H1 (cell line): ENCODE results near the gene HLA-F. TPM values are rescaled to one million over a fixed set of nuclear protein-coding genes. Genes with fewer than 3 reads are reported as not detected.

Experiments used
- CTCF ChIA-PET: fragments of 300-600 bp; sonication (Branson Sonifier 250); formaldehyde crosslinking; loops from one replicate; lab custom pipeline; 2021; ENCODE audit not compliant: partially characterized antibody; lab: Charles Lee
- POLR2A ChIA-PET: fragments of 300-600 bp; sonication (Branson Sonifier 250); formaldehyde crosslinking; loops from one replicate; lab custom pipeline; 2021; ENCODE audit warnings: inconsistent platforms; ENCODE audit not compliant: partially characterized antibody; lab: Charles Lee
- DNase-seq, 2 experiments: peaks; one replicate each; pipeline versions ENCODE4 v3.0.0 to v3.0.0-alpha.2; 2010 to 2022; ENCODE audit warnings: low spot score in 2 of 2, low read depth in 1 of 2, mixed read lengths in 1 of 2
- FAIRE-seq: peaks from 2 replicates; lab custom pipeline; 2011; peaks lifted over from hg19 to GRCh38; lab: Jason Lieb, UNC
- H2AFZ ChIP-seq: 2 replicates; pipeline ENCODE4 v1.8.1; 2012; ENCODE audit warnings: low read length, inconsistent platforms
- H2AK5ac ChIP-seq: 2 replicates; pipeline ENCODE4 v1.6.1; 2013; ENCODE audit warnings: low read depth, low read length
- H2BK120ac ChIP-seq: replicated peaks from 2 replicates; pipeline ENCODE3; 2013; ENCODE audit warnings: low read depth, low read length, inconsistent platforms
- H2BK12ac ChIP-seq: 2 replicates; pipeline ENCODE4 v1.6.1; 2013; ENCODE audit warnings: low read depth, low read length
- H2BK15ac ChIP-seq: 2 replicates; pipeline ENCODE4 v1.6.1; 2013; ENCODE audit warnings: low read length
- H2BK20ac ChIP-seq: 2 replicates; pipeline ENCODE4 v1.6.1; 2013; ENCODE audit warnings: low read length
- H2BK5ac ChIP-seq: 2 replicates; pipeline ENCODE4 v1.6.1; 2013; ENCODE audit warnings: low read depth, low read length
- H3K14ac ChIP-seq: 2 replicates; pipeline ENCODE4 v1.6.1; 2013; ENCODE audit warnings: inconsistent platforms; ENCODE audit not compliant: insufficient read length
- H3K18ac ChIP-seq: 2 replicates; pipeline ENCODE4 v1.6.1; 2013; ENCODE audit warnings: low read length; ENCODE audit errors: extremely low read depth
- H3K23ac ChIP-seq: 2 replicates; pipeline ENCODE4 v1.6.1; 2013; ENCODE audit warnings: inconsistent platforms; ENCODE audit not compliant: insufficient read length
- H3K23me2 ChIP-seq: 2 replicates; pipeline ENCODE4 v1.6.1; 2013; ENCODE audit warnings: low read depth, low read length
- H3K27ac ChIP-seq: 2 replicates; pipeline ENCODE4 v1.6.1; 2011; ENCODE audit warnings: low read depth, low read length, inconsistent platforms
- H3K27me3 ChIP-seq, 4 experiments: replicated peaks in 1 of 4; 1 replicate in 1 of 4; 2 replicates in 3 of 4; pipeline versions ENCODE4 v1.6.1 to v1.8.1; 2011 to 2013; ENCODE audit warnings: low read length in 3 of 4, mild to moderate bottlenecking in 3 of 4, inconsistent platforms in 2 of 4, mixed read lengths in 2 of 4, moderate library complexity in 1 of 4; ENCODE audit not compliant: control insufficient read depth in 3 of 4, insufficient read depth in 3 of 4; ENCODE audit errors: extremely low read depth in 1 of 4
- H3K36me3 ChIP-seq, 4 experiments: 2 replicates each; pipeline versions ENCODE4 v1.6.1 to v1.8.1; 2011 to 2013; ENCODE audit warnings: mild to moderate bottlenecking in 4 of 4, low read length in 3 of 4, moderate library complexity in 2 of 4, control low read depth in 1 of 4, inconsistent platforms in 1 of 4; ENCODE audit not compliant: insufficient read depth in 4 of 4, control insufficient read depth in 2 of 4
- H3K4ac ChIP-seq: replicated peaks from 2 replicates; pipeline ENCODE3; 2013; ENCODE audit warnings: low read length, low read depth, mixed read lengths, inconsistent platforms; ENCODE audit not compliant: insufficient read length
- H3K4me1 ChIP-seq, 4 experiments: replicated peaks in 1 of 4; 1 replicate in 1 of 4; 2 replicates in 3 of 4; pipeline versions ENCODE4 v1.6.1 to v1.8.1; 2011 to 2013; ENCODE audit warnings: low read length in 3 of 4, inconsistent platforms in 2 of 4, mixed read lengths in 1 of 4; ENCODE audit not compliant: insufficient read depth in 4 of 4, control insufficient read depth in 3 of 4
- H3K4me2 ChIP-seq, 2 experiments: 2 replicates each; pipeline versions ENCODE4 v1.6.1 to v1.8.1; 2011 to 2013; ENCODE audit warnings: low read depth in 2 of 2, low read length in 2 of 2, control low read depth in 1 of 2, inconsistent platforms in 1 of 2, mild to moderate bottlenecking in 1 of 2; ENCODE audit not compliant: insufficient read depth in 1 of 2
- H3K4me3 ChIP-seq, 4 experiments: fragments of 200-600, 300-600 bp in 1 of 4; sonication (generic), shearing (Covaris generic), sonication (Bioruptor Twin) in 1 of 4; 2 replicates each; pipeline versions ENCODE4 v1.5.1 to v1.8.1; 2011 to 2016; ENCODE audit warnings: low read length in 4 of 4, low read depth in 3 of 4, control low read depth in 2 of 4, inconsistent platforms in 2 of 4, mild to moderate bottlenecking in 2 of 4, mixed read lengths in 1 of 4, moderate library complexity in 1 of 4; ENCODE audit not compliant: insufficient read depth in 2 of 4; ENCODE audit errors: extremely low read depth in 1 of 4
- H3K56ac ChIP-seq: replicated peaks from 2 replicates; pipeline ENCODE3; 2013; ENCODE audit warnings: low read depth, mild to moderate bottlenecking, mixed read lengths, low read length, inconsistent platforms; ENCODE audit not compliant: insufficient read length
- H3K79me1 ChIP-seq: 2 replicates; pipeline ENCODE4 v1.6.1; 2013; ENCODE audit warnings: low read depth, low read length, control low read depth
- H3K79me2 ChIP-seq, 2 experiments: 2 replicates each; pipeline versions ENCODE4 v1.6.1 to v1.8.1; 2012 to 2013; ENCODE audit warnings: low read length in 2 of 2, mild to moderate bottlenecking in 2 of 2, inconsistent platforms in 1 of 2; ENCODE audit not compliant: insufficient read depth in 2 of 2, control insufficient read depth in 1 of 2
- H3K9ac ChIP-seq, 4 experiments: replicated peaks in 1 of 4; 1 replicate in 1 of 4; 2 replicates in 3 of 4; pipeline versions ENCODE4 v1.6.1 to v1.8.1; 2011 to 2013; ENCODE audit warnings: low read depth in 3 of 4, low read length in 3 of 4, control low read depth in 2 of 4, mild to moderate bottlenecking in 2 of 4, moderate library complexity in 2 of 4, inconsistent platforms in 1 of 4; ENCODE audit errors: extremely low read depth in 1 of 4
- H3K9me3 ChIP-seq, 2 experiments: 2 replicates each; pipeline versions ENCODE4 v1.6.1 to v1.8.1; 2012 to 2013; ENCODE audit warnings: mild to moderate bottlenecking in 2 of 2, moderate library complexity in 2 of 2, control low read depth in 1 of 2, inconsistent platforms in 1 of 2, low read depth in 1 of 2, low read length in 1 of 2, mixed read lengths in 1 of 2; ENCODE audit not compliant: insufficient read depth in 2 of 2
- H4K20me1 ChIP-seq, 2 experiments: replicated peaks in 1 of 2; 2 replicates each; pipeline versions ENCODE3 to v1.8.1; 2011 to 2013; ENCODE audit warnings: inconsistent platforms in 2 of 2, low read length in 2 of 2, mild to moderate bottlenecking in 1 of 2; ENCODE audit not compliant: insufficient read depth in 2 of 2, control insufficient read depth in 1 of 2
- H4K5ac ChIP-seq: 2 replicates; pipeline ENCODE4 v1.6.1; 2013; ENCODE audit warnings: low read length, low read depth, mixed read lengths, inconsistent platforms; ENCODE audit not compliant: insufficient read length
- H4K8ac ChIP-seq: 2 replicates; pipeline ENCODE4 v1.8.0; 2013; ENCODE audit warnings: mild to moderate bottlenecking, moderate library complexity, low read length, inconsistent platforms; ENCODE audit not compliant: insufficient read depth; ENCODE audit errors: extremely low read depth
- H4K91ac ChIP-seq: replicated peaks from 2 replicates; pipeline ENCODE3; 2013; ENCODE audit warnings: low read length, mixed read lengths, inconsistent platforms; ENCODE audit not compliant: insufficient read length
- ASH2L ChIP-seq: fragments of 200-600, 300-600 bp; sonication (generic); IDR thresholded peaks from one replicate; pipeline ENCODE4 v1.7.1; 2017; ENCODE audit warnings: low read length
- BACH1 ChIP-seq: IDR thresholded peaks from 2 replicates; pipeline ENCODE4 v1.6.1; 2012; ENCODE audit warnings: low read length, improper control_type of control experiment
- BRCA1 ChIP-seq: IDR thresholded peaks from 2 replicates; pipeline ENCODE4 v1.6.1; 2012; ENCODE audit warnings: low read depth, low read length, improper control_type of control experiment
- CBX5 ChIP-seq: fragments of 300-800, 300-1000 bp; sonication (generic); IDR thresholded peaks from 2 replicates; pipeline ENCODE4 v1.7.1; 2016; ENCODE audit warnings: antibody characterized with exemption, low read length, low read depth
- CHD2 ChIP-seq: IDR thresholded peaks from 2 replicates; pipeline ENCODE4 v1.6.1; 2012; ENCODE audit warnings: low read length, improper control_type of control experiment
- GABPA ChIP-seq: IDR thresholded peaks from 2 replicates; pipeline ENCODE4 v1.6.1; 2011; ENCODE audit warnings: mild to moderate bottlenecking, low read length, moderate library complexity, borderline replicate concordance; ENCODE audit not compliant: insufficient read depth
- JUN ChIP-seq: IDR thresholded peaks from 2 replicates; pipeline ENCODE4 v1.6.1; 2011; ENCODE audit warnings: low read depth, mild to moderate bottlenecking, improper control_type of control experiment, low read length
- RNF2 ChIP-seq: fragments of 200-900, 300-1000 bp; sonication (generic); IDR thresholded peaks from 2 replicates; pipeline ENCODE4 v1.7.1; 2016; ENCODE audit warnings: borderline replicate concordance, low read depth, mild to moderate bottlenecking, antibody characterized with exemption, low read length; ENCODE audit not compliant: poor library complexity, severe bottlenecking; ENCODE audit errors: missing control alignments
- SAP30 ChIP-seq: fragments of 300-600 bp; sonication (generic); IDR thresholded peaks from 2 replicates; pipeline ENCODE4 v1.7.1; 2012; ENCODE audit warnings: low read length, moderate library complexity, mild to moderate bottlenecking, inconsistent platforms; ENCODE audit not compliant: insufficient read depth, insufficient replicate concordance
- SP1 ChIP-seq: IDR thresholded peaks from 2 replicates; pipeline ENCODE4 v1.6.1; 2011; ENCODE audit warnings: low read depth, low read length
- TEAD4 ChIP-seq: IDR thresholded peaks from 2 replicates; pipeline ENCODE4 v1.6.1; 2012; ENCODE audit warnings: low read depth, low read length, inconsistent platforms, mixed read lengths
- WGBS, 2 experiments: shearing (Covaris generic) in 1 of 2; methylation state at CpG; one replicate each; pipeline versions ENCODE4 v1.1.6 to v1.1.7; 2013 to 2015; ENCODE audit warnings: low lambda C conversion rate in 2 of 2, mixed read lengths in 2 of 2, inconsistent platforms in 1 of 2, low coverage in 1 of 2, missing lambda C conversion rate in 1 of 2; ENCODE audit not compliant: insufficient replicate concordance in 2 of 2, insufficient coverage in 1 of 2, insufficient read length in 1 of 2; ENCODE audit errors: extremely low coverage in 1 of 2, missing lambda C conversion rate in 1 of 2; 5-methylcytosine and 5-hydroxymethylcytosine counted together
- polyA plus RNA-seq, 7 experiments: library from polyadenylated mRNA; depleted of rRNA in 3 of 7; stranded (reverse) in 5 of 7; unstranded in 2 of 7; fragments of >200 nt in 5 of 7; fragments of 200-250 nt in 2 of 7; gene quantifications; 1 replicate in 5 of 7; 2 replicates in 1 of 7; 4 replicates in 1 of 7; pipeline versions ENCODE4 v1.2.1 to v1.2.3, GENCODE V29; 2011 to 2013; ENCODE audit warnings: missing spikeins in 2 of 7, mixed read lengths in 2 of 7
- total RNA-seq: library from RNA; stranded (reverse); fragmentation: NEBNext Ultra II Directional; extraction: Animal tissue kit (Norgen Biotek cat#: 25700); gene quantifications from 2 replicates; pipeline ENCODE4 v1.2.1, GENCODE V29; 2021
- TF ChIP-seq, protein P1 (sequence below): IDR thresholded peaks from 2 replicates; pipeline ENCODE4 v1.6.1; 2012; ENCODE audit warnings: low read length, inconsistent platforms

HLA-F gene
- total and polyA plus RNA-seq, 2 of the 8 experiments (the other 6 are each of a cell fraction or from before 2014, with no cell fraction given) = 9.6 to 11.7 TPM

GRCh38 chr6:29709188-29709587 is 14.0 kb upstream of the HLA-F start:
- Histone ChIP-seq H3K4ac (no peak overlapping the region), H3K23ac (no peak overlapping the region), H2BK20ac (no peak overlapping the region), H4K91ac (no peak overlapping the region), H2BK120ac (no peak overlapping the region), H2AK5ac (no peak overlapping the region), H3K27me3 (no peaks in the 10 kb centered on the region), H3K9ac (no peak overlapping the region), H2BK15ac (no peak overlapping the region), H3K4me3 (no peak overlapping the region), H3K4me2 (no peak overlapping the region), H3K14ac (no peak overlapping the region), H3K9me3 (no peaks in the 10 kb centered on the region), H3K23me2 (no peaks in the 10 kb centered on the region), H2BK12ac (no peak overlapping the region), H3K56ac (no peak overlapping the region), H3K36me3 (no peaks in the 10 kb centered on the region), H4K20me1 (no peaks in the 10 kb centered on the region), H2AFZ (no peak overlapping the region), H3K27ac (no peak overlapping the region), H3K18ac (no peak overlapping the region), H3K79me2 (no peaks in the 10 kb centered on the region), H3K79me1 (no peaks in the 10 kb centered on the region), H3K4me1 (no peaks in the 10 kb centered on the region), H4K8ac (no peak overlapping the region), H2BK5ac (no peak overlapping the region), H4K5ac (no peak overlapping the region)
- DNase-seq (no peak), FAIRE-seq (no peak)
- 84% methylated on average over 4 of the region's 4 CpGs; no CpG with 5 or more reads in 1 of the 2 experiments for WGBS, 2 experiments
- CTCF ChIA-PET = interaction anchor here (1.2 to 3.4 kb wide), 6 partner anchors 10 to 128 kb away, joined by 3 to 18 read pairs (median 12); no protein-coding TSS in a partner anchor
- POLR2A ChIA-PET = no interaction called here
- TF ChIP-seq CBX5 (no peak), GABPA (no peak), SP1 (no peak), JUN (no peak), TEAD4 (no peak), RNF2 (no peak), CHD2 (no peak), BACH1 (no peak), ASH2L (no peak), SAP30 (no peak), BRCA1 (no peak)
- TF ChIP-seq, protein P1, sequence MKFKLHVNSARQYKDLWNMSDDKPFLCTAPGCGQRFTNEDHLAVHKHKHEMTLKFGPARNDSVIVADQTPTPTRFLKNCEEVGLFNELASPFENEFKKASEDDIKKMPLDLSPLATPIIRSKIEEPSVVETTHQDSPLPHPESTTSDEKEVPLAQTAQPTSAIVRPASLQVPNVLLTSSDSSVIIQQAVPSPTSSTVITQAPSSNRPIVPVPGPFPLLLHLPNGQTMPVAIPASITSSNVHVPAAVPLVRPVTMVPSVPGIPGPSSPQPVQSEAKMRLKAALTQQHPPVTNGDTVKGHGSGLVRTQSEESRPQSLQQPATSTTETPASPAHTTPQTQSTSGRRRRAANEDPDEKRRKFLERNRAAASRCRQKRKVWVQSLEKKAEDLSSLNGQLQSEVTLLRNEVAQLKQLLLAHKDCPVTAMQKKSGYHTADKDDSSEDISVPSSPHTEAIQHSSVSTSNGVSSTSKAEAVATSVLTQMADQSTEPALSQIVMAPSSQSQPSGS = no peak
